Eye (tissue), 1 donor: ENCODE data around the gene RBP2.
A peak's percentile ranks its signal among the peaks of the same experiment; 100 is the strongest.

ENCODE experiments used
- DNase-seq: peaks from one replicate; pipeline ENCODE4 v3.0.0-alpha.2; 2015

The RBP2 gene

GRCh38 chr3:139476348-139476747, at the start of gene RBP2:
Gene RBP2, minus strand, starts transcription at chr3:139476516. Its CDS starts 57 bp downstream, at chr3:139476459.
- DNase-seq = no peak

DNA sequence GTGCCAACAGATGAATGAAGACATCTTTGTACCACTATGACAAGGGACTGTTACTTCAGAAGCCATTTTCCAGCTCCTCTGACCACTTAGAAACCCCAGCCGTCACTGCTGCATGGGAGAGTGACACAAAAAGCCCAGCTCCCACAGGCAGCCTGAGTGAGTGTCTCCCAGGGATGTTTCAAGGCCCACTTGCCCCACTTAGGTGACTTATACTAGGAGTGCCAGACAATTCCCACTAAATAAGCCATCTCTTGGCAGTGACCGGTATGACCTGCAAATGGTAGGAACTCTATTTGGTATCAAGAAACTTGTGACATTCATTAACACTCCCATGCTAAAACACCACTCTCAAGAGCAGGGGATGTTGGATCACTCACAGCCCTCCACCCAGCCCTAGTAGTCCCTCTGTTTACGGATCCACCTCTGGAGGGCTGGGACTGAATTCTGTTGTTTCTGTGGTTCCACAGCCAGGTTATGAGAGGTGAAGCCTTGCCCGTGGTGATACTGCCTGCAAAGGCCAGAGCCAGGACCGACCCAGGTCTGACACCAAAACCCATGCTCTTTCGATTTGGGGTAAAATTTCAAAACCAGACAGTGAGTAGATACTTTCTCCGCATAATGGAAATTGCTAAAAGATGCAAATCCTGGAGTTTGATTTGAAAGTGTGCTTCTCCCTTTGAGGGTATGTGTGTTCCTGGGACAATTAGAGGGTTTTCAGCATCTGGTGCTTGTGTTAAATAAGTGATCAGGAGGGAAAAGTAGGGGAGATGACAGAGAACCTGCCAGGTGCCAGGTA, 48.7 kb upstream of the RBP2 start:
- DNase-seq = no peak

DNA sequence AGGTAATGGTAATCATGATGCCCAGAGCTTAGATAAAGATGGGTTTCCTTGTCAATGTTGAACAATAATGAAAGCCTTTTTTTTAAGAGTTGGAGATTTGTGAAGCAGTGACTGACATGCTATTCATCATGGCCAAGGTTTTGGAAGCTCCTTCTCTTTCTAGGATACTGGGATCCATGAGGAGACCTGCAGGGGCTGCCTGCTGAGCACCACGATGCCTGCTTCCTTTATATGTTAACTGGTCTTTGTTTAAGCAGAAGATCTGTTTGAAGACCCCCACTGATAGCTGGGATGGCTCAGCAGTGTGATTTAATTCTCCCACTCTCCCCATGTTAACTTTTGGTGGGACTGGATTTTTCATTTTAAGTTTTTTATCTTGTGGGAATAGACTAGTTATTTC, 47.4 kb upstream of the RBP2 start:
- DNase-seq = no peak

DNA sequence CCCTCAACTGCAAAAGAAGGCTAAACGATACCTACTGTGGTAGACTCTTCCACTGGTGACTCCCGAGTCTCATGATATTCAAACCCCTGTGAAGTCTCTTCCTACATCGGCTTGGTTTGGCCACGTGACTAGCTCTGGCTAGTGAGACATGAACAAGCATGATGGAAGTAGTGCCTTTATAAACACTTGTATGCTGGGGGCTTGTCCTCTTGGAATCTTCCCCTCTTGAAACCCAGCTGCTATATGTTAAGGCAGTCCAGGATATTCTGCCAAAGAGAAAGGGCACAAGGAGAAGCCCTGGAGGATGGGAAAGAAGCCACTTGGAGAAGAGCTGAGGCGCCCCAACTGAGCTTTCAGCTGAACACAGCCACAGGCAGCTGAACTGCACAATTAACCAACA, 46.9 kb upstream of the RBP2 start:
- DNase-seq = no peak

GRCh38 chr3:139522421-139522820, 46.1 kb upstream of the RBP2 start:
- no peak for DNase-seq

- no peak for DNase-seq
These were observed 45.5 kb upstream of the RBP2 start for GRCh38 chr3:139521816-139522215.

DNA sequence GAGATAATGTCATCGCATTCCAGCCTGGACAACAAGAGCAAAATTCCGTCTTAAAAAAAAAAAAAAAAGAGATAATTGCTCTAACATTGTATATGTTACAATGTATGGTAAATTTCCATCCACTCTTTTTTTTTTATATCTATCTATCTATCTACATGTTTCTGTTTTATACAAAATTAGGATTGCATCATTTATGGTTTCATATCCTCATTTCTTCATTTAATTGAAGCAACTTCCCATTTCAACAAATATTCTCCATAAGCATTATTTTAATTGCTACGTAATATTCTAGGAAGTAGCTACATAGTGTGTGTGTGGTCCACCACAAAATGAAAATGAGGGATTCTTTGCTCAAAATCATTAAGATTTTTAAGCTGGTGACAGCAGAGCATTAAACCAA, 44.8 kb upstream of the RBP2 start:
- DNase-seq = no peak

- no peak for DNase-seq
These were observed 43.9 kb upstream of the RBP2 start for GRCh38 chr3:139519998-139520737.

DNA sequence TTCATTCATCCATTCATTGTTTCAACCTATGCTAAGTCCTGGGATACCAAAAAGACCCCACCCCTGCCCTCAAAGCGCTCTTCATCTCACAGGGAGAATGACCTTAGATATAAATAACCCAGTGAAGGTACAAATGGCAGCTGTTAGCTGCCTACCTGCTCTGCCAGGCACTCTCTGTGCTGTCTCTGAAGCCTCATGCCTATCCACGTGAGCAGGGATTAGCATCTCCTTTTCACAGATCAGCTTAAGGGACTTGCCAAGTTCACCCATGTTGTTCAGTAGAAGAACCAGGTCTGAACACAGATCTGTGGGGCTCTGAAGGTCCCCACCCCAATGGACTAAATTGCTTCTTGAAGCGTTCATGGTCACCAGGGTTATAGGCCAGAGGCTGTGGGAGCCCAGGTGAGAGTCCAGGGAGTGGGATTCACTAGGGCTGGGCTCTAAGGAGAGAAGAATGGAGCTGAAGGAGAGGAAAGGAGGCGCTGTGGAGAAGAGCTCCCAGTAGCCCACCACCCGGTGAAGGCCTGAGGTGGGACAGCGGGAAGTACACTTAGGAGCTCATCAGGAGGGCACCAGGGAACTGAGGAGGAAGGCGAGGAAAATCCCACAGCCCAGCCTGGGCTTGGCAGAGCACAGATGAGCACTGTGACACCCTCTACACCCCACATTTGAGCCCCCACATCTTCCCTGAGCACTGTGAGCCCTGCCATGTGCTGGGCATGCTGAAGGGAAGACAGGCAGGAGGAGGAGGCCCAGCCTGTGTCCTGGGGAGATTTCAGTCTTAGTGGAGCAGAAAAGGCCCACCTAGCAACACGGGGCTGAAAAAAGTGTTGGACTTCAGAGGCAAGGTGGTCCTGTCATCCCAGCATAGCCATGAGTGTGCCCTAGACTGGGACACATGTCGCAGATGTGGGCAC, 42.9 kb upstream of the RBP2 start:
- no peak for DNase-seq

- no peak for DNase-seq
These were observed 42.0 kb upstream of the RBP2 start for GRCh38 chr3:139518306-139518705.

GRCh38 chr3:139517321-139518065, 41.2 kb upstream of the RBP2 start:
- no peak for DNase-seq

DNA sequence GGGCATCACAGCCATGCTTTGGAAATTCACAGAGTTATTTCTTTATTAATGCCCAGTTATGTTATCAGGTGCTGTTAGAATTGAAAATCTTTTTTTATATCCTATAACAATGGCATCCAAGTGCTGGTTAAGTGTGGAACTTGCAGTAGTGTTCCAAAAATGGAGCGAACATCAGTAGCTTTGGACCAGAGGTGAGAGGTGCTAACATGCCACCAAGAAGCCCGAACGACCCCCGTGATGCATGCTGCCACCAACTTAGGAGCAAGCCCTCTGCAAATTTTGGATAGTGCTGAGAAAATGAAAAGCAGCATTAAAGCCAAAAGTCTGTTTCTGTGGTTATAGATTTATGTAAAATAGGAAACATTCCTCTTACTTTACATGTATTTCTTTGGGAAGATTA, 38.4 kb upstream of the RBP2 start:
- no peak for DNase-seq

DNA sequence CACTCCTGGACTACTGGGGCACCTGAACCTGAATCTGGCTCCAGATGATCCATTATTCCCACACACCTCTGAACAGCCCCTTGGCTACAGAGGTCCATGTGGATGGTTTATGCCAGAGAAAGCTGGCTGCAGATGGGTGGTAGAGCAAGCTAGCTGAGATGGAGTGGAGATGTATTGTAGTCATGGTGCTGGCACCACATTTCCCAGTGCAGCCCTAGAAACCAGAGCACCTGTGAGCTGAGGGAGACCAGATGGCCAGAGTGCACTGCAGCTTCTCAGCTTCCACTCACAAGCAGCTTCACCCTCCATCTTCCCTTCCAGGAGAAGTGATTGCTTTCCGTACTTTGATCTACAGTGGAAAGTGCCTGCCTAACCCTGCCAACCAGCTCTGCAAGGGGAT, 33.3 kb upstream of the RBP2 start:
- no peak for DNase-seq

- no peak for DNase-seq
These were observed 30.4 kb upstream of the RBP2 start for GRCh38 chr3:139506766-139507165.

GRCh38 chr3:139505829-139506386, 29.6 kb upstream of the RBP2 start:
- DNase-seq = no peak

GRCh38 chr3:139499536-139499935, 23.2 kb upstream of the RBP2 start:
- no peak for DNase-seq

DNA sequence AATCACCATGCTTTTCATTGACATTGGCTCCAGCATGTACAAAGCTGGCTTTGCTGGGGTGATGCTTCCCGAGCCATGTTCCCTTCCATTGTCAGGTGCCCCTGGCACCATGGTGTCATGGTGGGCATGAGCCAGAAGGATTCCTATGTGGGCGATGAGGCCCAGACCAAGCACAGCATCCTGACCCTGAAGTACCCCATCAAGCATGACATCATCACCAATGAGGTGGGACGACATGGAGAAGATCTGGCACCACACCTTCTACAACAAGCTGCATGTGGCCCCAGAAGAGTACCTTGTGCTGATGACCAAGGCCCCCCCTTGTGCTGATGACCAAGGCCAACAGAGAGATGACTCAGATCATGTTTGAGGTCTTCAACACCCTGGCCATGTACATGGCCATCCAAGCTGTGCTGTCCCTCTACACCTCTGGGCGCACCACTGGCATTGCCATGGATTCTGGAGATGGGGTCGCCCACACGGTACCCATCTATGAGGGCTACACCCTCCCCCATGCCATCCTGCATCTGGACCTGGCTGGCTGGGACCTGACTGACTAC, 17.6 kb upstream of the RBP2 start:
- DNase-seq = no peak

- DNase-seq = peak; percentile 14
These were observed 15.7 kb upstream of the RBP2 start for GRCh38 chr3:139491966-139492365.

DNA sequence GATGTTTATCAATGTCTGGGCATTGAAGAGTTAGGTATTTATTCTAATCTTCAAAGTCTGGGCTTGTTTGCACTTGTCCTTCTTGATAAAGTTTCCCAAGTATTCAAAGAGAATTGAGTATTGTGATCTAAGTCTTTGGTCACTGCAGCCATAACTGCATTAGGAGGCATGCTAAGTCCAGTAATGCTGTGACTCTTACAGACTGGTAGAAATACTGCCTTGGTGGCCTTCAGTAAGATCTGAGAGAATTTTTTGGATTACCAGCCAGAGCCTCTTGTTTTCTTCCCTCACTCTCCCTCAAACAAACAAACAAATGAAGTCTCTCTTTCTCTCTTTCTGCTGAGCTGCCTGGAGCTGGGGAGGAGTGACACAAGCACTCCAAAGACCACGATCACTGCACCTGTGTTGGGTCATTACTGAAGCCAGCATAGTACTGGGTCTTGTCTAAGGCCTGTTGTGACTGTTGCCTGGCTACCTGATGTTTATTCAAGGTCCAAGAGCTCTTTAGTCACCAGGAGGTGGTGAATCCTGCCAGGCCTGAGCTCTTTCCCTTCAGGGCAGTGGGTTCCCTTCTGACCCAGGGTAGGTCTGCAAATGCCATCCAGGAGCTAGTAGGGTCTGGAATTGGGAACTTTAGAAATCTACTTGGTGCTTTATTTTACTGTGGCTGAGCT, 14.8 kb upstream of the RBP2 start:
- DNase-seq = no peak

- DNase-seq = no peak
These were observed 5.9 kb upstream of the RBP2 start for GRCh38 chr3:139482206-139482605.

GRCh38 chr3:139481116-139481515, 4.8 kb upstream of the RBP2 start:
- DNase-seq = no peak
